Measurements from ENCODE around the gene SH3BP4.

Gene SH3BP4

DNA sequence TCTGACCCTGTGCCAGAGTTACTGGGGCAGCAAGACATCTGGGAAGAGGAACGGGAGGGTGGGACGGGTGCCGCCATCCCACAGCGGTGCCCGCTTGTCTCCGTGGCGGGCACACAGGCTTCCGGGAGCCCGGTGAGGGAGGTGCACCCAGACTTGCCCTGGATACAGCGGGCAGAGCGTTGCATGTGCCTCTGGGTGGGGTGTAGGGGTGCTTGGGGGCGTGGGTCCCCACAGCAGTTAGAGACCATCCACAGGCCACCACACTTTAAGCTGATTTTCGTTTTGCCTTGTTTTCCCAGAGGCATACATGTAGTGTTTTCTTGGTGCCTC lies 45.1 kb downstream of the SH3BP4 start:
- Histone ChIP-seq H3K79me1 (replicated peaks; ENCODE audit: low read length, poor library complexity, severe bottlenecking) (no peaks in the 10 kb centered on the region), H2AK5ac (ENCODE audit: low read length, severe bottlenecking) (peak overlapping the region; percentile 93), H3K27me3 (ENCODE audit: control insufficient read depth in 1 of 2, insufficient read depth in 1 of 2, low read length in 2 of 2) (no peaks in the 10 kb centered on the region), H3K9ac (ENCODE audit: low read length) (no peak overlapping the region), H3K18ac (ENCODE audit: low read depth in 1 of 2, low read length in 2 of 2) (peak overlapping the region; percentile 77 to 80), H3K23ac (ENCODE audit: low read length in 2 of 2) (no peak overlapping the region), H3K4ac (ENCODE audit: low read depth in 1 of 2, low read length in 2 of 2) (peak overlapping the region; percentile 30 to 63), H2BK15ac (ENCODE audit: low read depth, poor library complexity, severe bottlenecking) (peak overlapping the region; percentile 35), H2BK5ac (ENCODE audit: low read depth, low read length, poor library complexity, severe bottlenecking) (peak overlapping the region; percentile 40), H4K8ac (ENCODE audit: low read length) (peak overlapping the region; percentile 95), H3K4me2 (ENCODE audit: low read length, poor library complexity, severe bottlenecking) (no peak overlapping the region), H2AFZ (ENCODE audit: low read depth, low read length) (no peak overlapping the region), H3K14ac (ENCODE audit: low read length in 2 of 2) (peak overlapping the region in 1 of 2 experiments; percentile 48), H3K4me3 (ENCODE audit: insufficient read depth in 1 of 2, low read depth in 1 of 2, low read length in 2 of 2) (no peak overlapping the region), H3K9me3 (ENCODE audit: control insufficient read depth, low read length) (no peaks in the 10 kb centered on the region), H3K4me1 (ENCODE audit: control insufficient read depth, insufficient read depth, low read depth, low read length) (peaks cover 62% of the 10 kb centered on the region), H2BK120ac (ENCODE audit: low read depth, low read length) (peak overlapping the region; percentile 9), H2BK12ac (ENCODE audit: low read length in 2 of 2) (peak overlapping the region; percentile 38), H3K36me3 (ENCODE audit: control insufficient read depth in 1 of 2, insufficient read depth in 2 of 2, low read depth in 1 of 2, low read length in 2 of 2) (peaks cover 54 to 65% of the 10 kb centered on the region in 2 experiments), H3K27ac (ENCODE audit: low read length, poor library complexity, severe bottlenecking) (peak overlapping the region; percentile 91), H4K91ac (ENCODE audit: low read length) (peak overlapping the region; percentile 88)
- WGBS: 90% methylated on average over 13 of the region's 13 CpGs
- no peak for DNase-seq

DNA sequence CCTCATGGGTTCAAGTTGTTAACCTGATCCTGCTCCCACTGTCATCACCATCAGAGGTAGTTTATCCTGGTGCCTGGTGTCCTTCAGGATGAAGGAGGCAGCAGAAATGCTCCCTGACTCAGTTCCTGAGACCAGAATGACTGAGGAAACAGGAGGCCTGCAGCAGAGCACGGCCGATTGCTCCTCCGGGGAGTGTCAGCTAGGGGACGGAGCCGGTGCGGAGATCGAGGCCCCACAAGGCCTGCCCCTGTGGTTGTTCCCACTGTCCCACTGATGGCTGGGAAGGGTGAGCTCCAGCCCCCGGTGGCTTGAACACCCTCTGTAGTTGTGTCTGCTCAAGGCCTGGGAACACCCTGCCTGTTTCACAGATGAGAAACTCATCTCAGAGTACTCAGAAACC lies 45.6 kb downstream of the SH3BP4 start:
- Histone ChIP-seq H3K27me3 (ENCODE audit: control insufficient read depth in 1 of 2, insufficient read depth in 1 of 2, low read length in 2 of 2) (no peaks in the 10 kb centered on the region), H3K4me1 (ENCODE audit: control insufficient read depth, insufficient read depth, low read depth, low read length) (peaks cover 58% of the 10 kb centered on the region), H3K14ac (ENCODE audit: low read length in 2 of 2) (no peak overlapping the region), H3K36me3 (ENCODE audit: control insufficient read depth in 1 of 2, insufficient read depth in 2 of 2, low read depth in 1 of 2, low read length in 2 of 2) (peaks cover 54 to 64% of the 10 kb centered on the region in 2 experiments), H3K9me3 (ENCODE audit: control insufficient read depth, low read length) (no peaks in the 10 kb centered on the region), H3K4ac (ENCODE audit: low read depth in 1 of 2, low read length in 2 of 2) (peak overlapping the region; percentile 10 to 45), H2AFZ (ENCODE audit: low read depth, low read length) (no peak overlapping the region), H3K4me3 (ENCODE audit: insufficient read depth in 1 of 2, low read depth in 1 of 2, low read length in 2 of 2) (no peak overlapping the region), H3K23ac (ENCODE audit: low read length in 2 of 2) (no peak overlapping the region), H3K27ac (ENCODE audit: low read length, poor library complexity, severe bottlenecking) (peak overlapping the region; percentile 91), H4K8ac (ENCODE audit: low read length) (no peak overlapping the region), H2BK5ac (ENCODE audit: low read depth, low read length, poor library complexity, severe bottlenecking) (peak overlapping the region; percentile 40), H2AK5ac (ENCODE audit: low read length, severe bottlenecking) (peak overlapping the region; percentile 93), H2BK120ac (ENCODE audit: low read depth, low read length) (peak overlapping the region; percentile 9), H2BK12ac (ENCODE audit: low read length in 2 of 2) (peak overlapping the region in 1 of 2 experiments; percentile 1), H3K18ac (ENCODE audit: low read depth in 1 of 2, low read length in 2 of 2) (peak overlapping the region; percentile 10 to 29), H3K9ac (ENCODE audit: low read length) (no peak overlapping the region), H2BK15ac (ENCODE audit: low read depth, poor library complexity, severe bottlenecking) (no peak overlapping the region), H3K4me2 (ENCODE audit: low read length, poor library complexity, severe bottlenecking) (no peak overlapping the region), H4K91ac (ENCODE audit: low read length) (peak overlapping the region; percentile 12), H3K79me1 (replicated peaks; ENCODE audit: low read length, poor library complexity, severe bottlenecking) (no peaks in the 10 kb centered on the region)
- DNase-seq: no peak
- 63% methylated on average over 7 of the region's 8 CpGs for WGBS

DNA sequence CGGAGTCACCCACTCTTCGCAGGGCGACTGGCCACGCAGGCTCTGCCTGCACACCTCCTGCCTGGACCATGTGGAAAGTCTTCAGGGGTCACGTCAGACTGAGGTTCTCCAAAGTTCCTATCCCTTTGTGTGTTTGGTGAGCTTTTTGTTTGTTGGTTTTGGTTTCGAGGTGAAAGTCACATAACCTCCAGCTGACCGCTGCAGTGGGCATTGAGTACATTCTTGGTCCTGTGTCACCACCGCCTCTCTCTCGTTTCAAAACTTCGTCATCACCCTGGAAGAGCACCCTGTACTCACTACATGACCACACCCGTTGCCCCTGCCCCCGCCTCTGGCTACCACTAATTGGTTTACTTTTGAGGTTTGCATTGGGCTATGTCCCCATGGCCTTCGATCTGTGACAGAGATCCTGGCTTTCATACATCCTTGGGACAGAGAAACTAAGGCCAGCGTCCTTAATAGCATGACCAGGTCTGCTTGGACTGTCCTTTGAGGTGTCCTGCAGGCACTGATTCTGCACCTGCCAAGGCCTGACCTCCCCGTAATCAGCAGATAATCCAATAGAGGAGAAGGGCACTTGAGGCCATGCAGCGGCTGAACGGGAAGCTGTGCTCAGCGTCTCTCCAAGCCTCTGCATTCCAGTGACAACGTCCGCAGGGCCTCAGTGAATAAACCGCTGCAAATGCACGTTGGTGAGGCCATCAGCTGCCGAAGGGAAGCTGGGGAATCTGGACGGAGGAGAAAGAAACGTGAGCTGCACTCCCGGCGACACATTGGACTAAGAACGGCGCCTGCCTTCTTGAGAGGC lies 46.8 kb downstream of the SH3BP4 start:
- Histone ChIP-seq H3K23ac (ENCODE audit: low read length in 2 of 2) (no peak overlapping the region), H2BK5ac (ENCODE audit: low read depth, low read length, poor library complexity, severe bottlenecking) (no peak overlapping the region), H4K91ac (ENCODE audit: low read length) (no peak overlapping the region), H2BK12ac (ENCODE audit: low read length in 2 of 2) (peak overlapping the region in 1 of 2 experiments; percentile 58), H3K4me3 (ENCODE audit: insufficient read depth in 1 of 2, low read depth in 1 of 2, low read length in 2 of 2) (no peak overlapping the region), H2BK15ac (ENCODE audit: low read depth, poor library complexity, severe bottlenecking) (peak overlapping the region; percentile 79), H3K36me3 (ENCODE audit: control insufficient read depth in 1 of 2, insufficient read depth in 2 of 2, low read depth in 1 of 2, low read length in 2 of 2) (peaks cover 60 to 65% of the 10 kb centered on the region in 2 experiments), H2BK120ac (ENCODE audit: low read depth, low read length) (peak overlapping the region; percentile 43), H2AK5ac (ENCODE audit: low read length, severe bottlenecking) (peak overlapping the region; percentile 79), H3K27me3 (ENCODE audit: control insufficient read depth in 1 of 2, insufficient read depth in 1 of 2, low read length in 2 of 2) (no peaks in the 10 kb centered on the region), H3K9me3 (ENCODE audit: control insufficient read depth, low read length) (no peaks in the 10 kb centered on the region), H2AFZ (ENCODE audit: low read depth, low read length) (no peak overlapping the region), H3K4ac (ENCODE audit: low read depth in 1 of 2, low read length in 2 of 2) (peak overlapping the region; percentile 17 to 41), H3K4me1 (ENCODE audit: control insufficient read depth, insufficient read depth, low read depth, low read length) (peaks cover 58% of the 10 kb centered on the region), H3K79me1 (replicated peaks; ENCODE audit: low read length, poor library complexity, severe bottlenecking) (no peaks in the 10 kb centered on the region), H3K18ac (ENCODE audit: low read depth in 1 of 2, low read length in 2 of 2) (peak overlapping the region; percentile 47 to 54), H3K4me2 (ENCODE audit: low read length, poor library complexity, severe bottlenecking) (no peak overlapping the region), H3K14ac (ENCODE audit: low read length in 2 of 2) (peak overlapping the region in 1 of 2 experiments; percentile 89), H4K8ac (ENCODE audit: low read length) (peak overlapping the region; percentile 81), H3K9ac (ENCODE audit: low read length) (no peak overlapping the region), H3K27ac (ENCODE audit: low read length, poor library complexity, severe bottlenecking) (peak overlapping the region; percentile 75)
- 41% methylated on average over 28 of the region's 29 CpGs for WGBS
- peak; percentile 90 for DNase-seq

DNA sequence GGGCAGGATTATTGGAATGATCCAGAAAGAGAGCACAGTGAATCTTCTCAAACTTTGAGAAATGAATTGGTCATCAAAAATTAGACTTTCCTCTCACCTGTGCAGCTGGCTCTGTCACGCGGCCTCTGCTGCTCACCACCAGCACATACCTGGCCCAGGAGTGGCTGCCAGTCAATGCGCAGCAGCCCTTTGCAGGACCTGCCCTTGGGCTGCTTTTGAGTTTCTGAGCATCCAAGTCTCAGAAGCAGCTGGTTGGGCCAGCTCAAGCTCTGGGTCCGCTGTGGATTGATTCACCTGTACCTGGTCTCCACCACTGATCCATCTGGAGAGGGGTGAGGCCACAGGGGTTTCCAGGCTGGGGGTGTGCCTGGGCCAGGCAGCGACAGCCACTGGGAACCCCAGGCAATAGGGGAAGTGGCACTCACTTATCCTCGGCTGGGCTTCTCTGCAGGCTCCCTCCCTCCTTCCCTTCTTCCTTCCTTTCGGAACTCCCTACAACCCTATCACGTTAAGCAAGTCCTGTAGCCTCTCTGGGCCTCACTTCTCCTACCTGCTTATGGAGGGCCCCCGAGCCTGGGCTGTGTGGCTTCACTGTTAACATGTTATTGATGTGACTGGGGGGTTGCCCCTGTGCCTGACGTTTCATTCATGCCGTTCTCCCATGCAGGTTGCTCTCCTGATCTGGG lies 48.1 kb downstream of the SH3BP4 start:
- Histone ChIP-seq H3K4me3 (ENCODE audit: insufficient read depth in 1 of 2, low read depth in 1 of 2, low read length in 2 of 2) (no peak overlapping the region), H4K91ac (ENCODE audit: low read length) (peak overlapping the region; percentile 2), H3K14ac (ENCODE audit: low read length in 2 of 2) (peak overlapping the region in 1 of 2 experiments; percentile 49), H3K4me1 (ENCODE audit: control insufficient read depth, insufficient read depth, low read depth, low read length) (peaks cover 53% of the 10 kb centered on the region), H3K79me1 (replicated peaks; ENCODE audit: low read length, poor library complexity, severe bottlenecking) (no peaks in the 10 kb centered on the region), H2BK120ac (ENCODE audit: low read depth, low read length) (peak overlapping the region; percentile 0), H3K27ac (ENCODE audit: low read length, poor library complexity, severe bottlenecking) (peak overlapping the region; percentile 16), H2BK12ac (ENCODE audit: low read length in 2 of 2) (peak overlapping the region in 1 of 2 experiments; percentile 89), H3K27me3 (ENCODE audit: control insufficient read depth in 1 of 2, insufficient read depth in 1 of 2, low read length in 2 of 2) (no peaks in the 10 kb centered on the region), H3K9ac (ENCODE audit: low read length) (no peak overlapping the region), H3K36me3 (ENCODE audit: control insufficient read depth in 1 of 2, insufficient read depth in 2 of 2, low read depth in 1 of 2, low read length in 2 of 2) (peaks cover 61 to 66% of the 10 kb centered on the region in 2 experiments), H2AFZ (ENCODE audit: low read depth, low read length) (no peak overlapping the region), H3K18ac (ENCODE audit: low read depth in 1 of 2, low read length in 2 of 2) (peak overlapping the region in 1 of 2 experiments; percentile 29), H3K9me3 (ENCODE audit: control insufficient read depth, low read length) (no peaks in the 10 kb centered on the region), H3K4ac (ENCODE audit: low read depth in 1 of 2, low read length in 2 of 2) (peak overlapping the region in 1 of 2 experiments; percentile 55), H2BK15ac (ENCODE audit: low read depth, poor library complexity, severe bottlenecking) (no peak overlapping the region), H2AK5ac (ENCODE audit: low read length, severe bottlenecking) (no peak overlapping the region), H4K8ac (ENCODE audit: low read length) (peak overlapping the region; percentile 20), H2BK5ac (ENCODE audit: low read depth, low read length, poor library complexity, severe bottlenecking) (no peak overlapping the region), H3K4me2 (ENCODE audit: low read length, poor library complexity, severe bottlenecking) (no peak overlapping the region), H3K23ac (ENCODE audit: low read length in 2 of 2) (no peak overlapping the region)
- 80% methylated on average over 11 of the region's 11 CpGs for WGBS
- no peak for DNase-seq

Measured in mesenchymal stem cell (in vitro differentiated cells and primary cell).